ENCODE measurements around the gene LAMC3. TPM values are rescaled to one million over a fixed set of nuclear protein-coding genes. Genes with fewer than 3 reads are reported as not detected.
"Not testable (repeated sequence)": the region's sequence is repeated elsewhere in the genome, so short reads cannot be mapped to it uniquely, and the experiment has no call there.

The LAMC3 gene
- polyA plus RNA-seq, 6 donors from 2014 or later: 0.17 TPM; not detected in 5

DNA sequence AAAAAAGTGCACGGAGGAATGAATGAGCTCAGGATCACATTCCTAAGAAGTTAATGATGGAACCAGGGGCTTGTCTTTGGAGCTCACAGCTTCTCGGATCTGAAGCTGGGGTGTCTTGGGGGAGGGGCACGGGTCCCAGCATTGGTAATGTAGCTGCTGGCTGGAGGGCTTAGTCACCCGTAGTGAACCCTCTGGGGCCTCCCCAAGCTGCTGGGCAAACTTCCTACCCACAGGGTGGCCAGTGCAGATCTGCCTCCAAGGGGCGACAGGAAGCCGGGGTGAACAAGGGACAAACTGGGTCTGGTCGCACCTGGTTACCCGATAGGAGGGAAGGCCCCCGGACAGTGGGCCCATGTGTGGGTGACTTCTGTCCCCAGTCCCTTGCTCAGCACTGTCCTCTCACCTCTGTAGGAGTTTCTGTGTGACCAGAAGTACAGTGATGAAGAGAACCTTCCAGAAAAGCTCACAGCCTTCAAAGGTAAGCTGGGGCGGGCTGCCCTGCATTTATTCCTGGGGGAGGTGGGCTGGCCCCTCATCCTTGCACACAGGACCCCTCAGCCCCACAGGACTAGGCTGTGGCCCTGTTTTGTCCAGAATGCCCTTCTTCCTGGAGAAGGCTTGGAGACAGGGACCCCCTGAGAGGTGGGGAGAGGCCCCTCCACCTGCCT lies 102.3 kb downstream of the LAMC3 start:
- H3K27me3 Mint-ChIP-seq: peaks cover 4 to 38% (median 23%) of the 10 kb centered on the region in 3 donors
- H3K4me3 Mint-ChIP-seq: no peak overlapping the region
- H3K36me3 Mint-ChIP-seq: no peaks in the 10 kb centered on the region
- no peak for DNase-seq
- ATAC-seq (ENCODE audit: low read depth in 2 of 2): no peak
- no peaks in the 10 kb centered on the region for H3K4me1 Mint-ChIP-seq
- no peak overlapping the region for H3K27ac Mint-ChIP-seq
- no peaks in the 10 kb centered on the region for H3K9me3 Mint-ChIP-seq

DNA sequence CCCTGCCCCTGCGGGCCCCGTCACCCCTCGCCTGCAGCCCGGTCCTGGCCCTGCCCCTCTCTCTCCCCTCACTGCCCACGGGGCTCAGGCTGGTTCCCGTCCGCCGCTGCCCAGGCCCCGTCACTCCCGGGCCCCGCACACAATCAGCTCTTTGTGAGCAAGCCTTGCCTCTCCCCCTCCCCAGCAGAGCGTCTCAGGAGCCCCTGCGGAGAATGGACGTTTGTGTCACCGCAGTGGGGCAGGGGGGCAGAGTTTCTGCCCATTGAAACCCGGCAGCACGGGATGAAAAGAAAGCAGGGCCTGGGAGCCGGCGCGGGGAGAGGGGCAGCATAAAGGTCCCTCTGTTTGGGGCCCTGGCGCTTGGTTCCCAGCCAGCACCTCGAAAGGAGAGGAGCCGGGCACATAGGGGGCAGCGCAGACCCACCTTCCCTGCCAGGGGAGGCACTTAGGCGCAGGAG lies 102.9 kb downstream of the LAMC3 start:
- no peak overlapping the region for H3K27ac Mint-ChIP-seq
- H3K27me3 Mint-ChIP-seq: peaks cover 4 to 32% (median 22%) of the 10 kb centered on the region in 3 donors
- ATAC-seq (ENCODE audit: low read depth in 2 of 2) (no peak), DNase-seq (no peak)
- no peaks in the 10 kb centered on the region for H3K36me3 Mint-ChIP-seq
- no peaks in the 10 kb centered on the region for H3K9me3 Mint-ChIP-seq
- no peaks in the 10 kb centered on the region for H3K4me1 Mint-ChIP-seq
- no peak overlapping the region for H3K4me3 Mint-ChIP-seq

DNA sequence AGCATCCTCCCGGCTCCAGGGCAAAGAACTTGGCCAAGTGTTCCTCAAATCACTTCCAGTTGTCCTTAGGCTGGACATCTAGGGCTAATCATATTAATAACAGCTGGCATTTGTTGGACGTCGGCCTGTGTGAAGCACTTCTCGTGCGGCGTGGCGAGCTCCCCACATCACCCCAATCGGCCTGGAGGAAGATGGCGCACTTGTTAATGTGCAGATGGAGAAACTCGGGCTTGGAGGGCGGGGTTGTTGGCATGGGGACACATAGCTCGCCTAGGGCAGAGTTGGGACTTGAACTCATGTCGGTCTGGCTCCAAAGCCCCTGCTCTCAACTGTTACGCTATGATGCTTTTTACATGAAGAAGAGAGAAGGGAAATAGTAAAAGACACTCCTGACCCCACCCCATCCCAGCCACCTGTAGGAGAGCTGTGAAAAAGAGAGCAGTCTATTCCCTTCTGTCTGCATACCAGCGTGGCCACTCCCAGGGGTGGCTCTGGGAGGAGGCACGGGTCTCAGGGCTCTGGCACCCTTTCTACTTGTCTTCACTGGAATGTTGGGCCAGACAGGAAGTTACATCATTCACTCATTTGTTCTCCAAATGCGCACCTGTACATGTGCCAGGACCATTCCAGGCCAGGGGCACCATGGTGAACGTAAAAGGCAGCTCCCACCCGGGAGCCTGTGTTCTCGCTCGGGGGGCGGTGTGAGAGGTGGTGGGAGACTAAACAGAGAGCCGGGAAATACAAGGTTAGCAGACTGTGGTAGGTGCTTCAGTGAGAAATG lies 103.6 kb downstream of the LAMC3 start:
- no peaks in the 10 kb centered on the region for H3K4me1 Mint-ChIP-seq
- H3K9me3 Mint-ChIP-seq: no peaks in the 10 kb centered on the region
- H3K4me3 Mint-ChIP-seq: no peak overlapping the region
- DNase-seq: no peak
- no peak for ATAC-seq (ENCODE audit: low read depth in 2 of 2)
- peaks cover 7 to 29% (median 27%) of the 10 kb centered on the region in 3 donors for H3K27me3 Mint-ChIP-seq
- no peak overlapping the region for H3K27ac Mint-ChIP-seq
- H3K36me3 Mint-ChIP-seq: no peaks in the 10 kb centered on the region

DNA sequence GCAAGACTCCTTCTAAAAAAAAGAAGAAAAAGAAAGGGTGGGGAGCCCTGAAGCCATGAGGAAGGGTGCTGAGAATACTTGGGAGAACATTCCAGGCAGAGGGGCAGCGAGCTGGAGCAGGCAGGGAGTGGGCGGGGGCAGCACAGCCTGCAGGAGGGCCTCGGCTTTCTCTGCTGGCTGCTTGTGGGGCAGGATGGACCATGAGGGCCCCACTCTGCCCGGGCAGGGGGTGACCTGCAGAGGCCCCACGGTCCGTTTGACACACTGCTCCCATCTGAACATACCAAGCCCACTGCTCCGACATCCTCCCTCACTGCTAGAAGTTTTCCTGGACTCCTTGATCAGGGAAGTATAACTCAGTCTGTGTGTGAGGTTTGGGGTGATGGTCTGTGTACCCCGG lies 104.7 kb downstream of the LAMC3 start:
- Mint-ChIP-seq H3K27me3 (peaks cover 12 to 34% (median 32%) of the 10 kb centered on the region in 3 donors), H3K27ac (no peak overlapping the region)
- ATAC-seq (ENCODE audit: low read depth in 2 of 2): no peak

DNA sequence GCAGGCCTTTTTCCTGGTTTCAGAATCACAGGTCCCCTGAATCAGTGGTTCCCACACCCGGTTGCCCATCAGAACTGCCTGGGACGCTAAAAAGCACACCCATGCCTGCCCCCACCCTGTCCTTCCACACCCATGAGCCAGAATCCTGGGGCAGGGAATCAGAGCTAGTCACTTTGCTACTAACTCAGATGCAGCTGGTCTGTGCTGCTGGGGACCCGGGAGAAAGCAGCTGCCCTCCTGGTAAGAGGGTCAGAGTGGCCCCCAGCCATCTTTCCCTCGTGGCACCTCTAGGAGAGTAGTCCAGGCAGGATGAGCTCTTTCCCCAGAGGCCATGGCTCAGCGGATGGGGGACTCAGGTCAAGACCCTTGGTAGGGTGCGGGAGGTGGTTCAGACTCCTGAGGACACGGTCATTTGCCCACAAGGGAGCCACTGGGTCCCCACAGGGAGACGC lies 105.1 kb downstream of the LAMC3 start:
- Mint-ChIP-seq H3K36me3 (no peaks in the 10 kb centered on the region), H3K27ac (no peak overlapping the region), H3K27me3 (peaks cover 8 to 34% (median 32%) of the 10 kb centered on the region in 3 donors), H3K9me3 (no peaks in the 10 kb centered on the region), H3K4me3 (no peak overlapping the region), H3K4me1 (no peaks in the 10 kb centered on the region)
- ATAC-seq (ENCODE audit: low read depth in 2 of 2) (no peak), DNase-seq (no peak)

More for the DNA sequence above, 104.7 kb downstream of the LAMC3 start:
- no peaks in the 10 kb centered on the region for H3K9me3 Mint-ChIP-seq
- H3K36me3 Mint-ChIP-seq: no peaks in the 10 kb centered on the region
- no peaks in the 10 kb centered on the region for H3K4me1 Mint-ChIP-seq
- no peak for DNase-seq
- no peak overlapping the region for H3K4me3 Mint-ChIP-seq

DNA sequence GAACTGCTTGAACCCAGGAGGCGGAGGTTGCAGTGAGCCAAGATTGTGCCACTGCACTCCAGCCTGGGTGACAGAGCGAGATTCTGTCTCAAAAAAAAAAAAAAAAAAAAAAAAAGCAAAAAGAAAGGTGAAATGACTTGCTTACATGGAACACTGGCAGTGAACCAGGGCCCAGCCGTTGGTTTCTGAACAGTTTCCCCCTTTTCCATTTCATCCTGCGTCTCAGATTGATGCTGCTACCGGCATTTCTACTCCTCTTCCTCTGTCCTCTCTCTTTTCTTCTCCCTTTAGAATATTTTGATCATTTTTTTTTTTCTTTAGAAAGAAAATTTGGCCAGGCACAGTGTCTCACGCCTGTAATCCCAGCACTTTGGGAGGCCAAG lies 106.4 kb downstream of the LAMC3 start:
- H3K4me1 Mint-ChIP-seq; H3K9me3 Mint-ChIP-seq; H3K27ac Mint-ChIP-seq; DNase-seq; H3K4me3 Mint-ChIP-seq; ATAC-seq (ENCODE audit: low read depth in 2 of 2); H3K36me3 Mint-ChIP-seq: not testable (repeated sequence)
- peaks cover 8 to 41% (median 38%) of the 10 kb centered on the region in 3 donors for H3K27me3 Mint-ChIP-seq

DNA sequence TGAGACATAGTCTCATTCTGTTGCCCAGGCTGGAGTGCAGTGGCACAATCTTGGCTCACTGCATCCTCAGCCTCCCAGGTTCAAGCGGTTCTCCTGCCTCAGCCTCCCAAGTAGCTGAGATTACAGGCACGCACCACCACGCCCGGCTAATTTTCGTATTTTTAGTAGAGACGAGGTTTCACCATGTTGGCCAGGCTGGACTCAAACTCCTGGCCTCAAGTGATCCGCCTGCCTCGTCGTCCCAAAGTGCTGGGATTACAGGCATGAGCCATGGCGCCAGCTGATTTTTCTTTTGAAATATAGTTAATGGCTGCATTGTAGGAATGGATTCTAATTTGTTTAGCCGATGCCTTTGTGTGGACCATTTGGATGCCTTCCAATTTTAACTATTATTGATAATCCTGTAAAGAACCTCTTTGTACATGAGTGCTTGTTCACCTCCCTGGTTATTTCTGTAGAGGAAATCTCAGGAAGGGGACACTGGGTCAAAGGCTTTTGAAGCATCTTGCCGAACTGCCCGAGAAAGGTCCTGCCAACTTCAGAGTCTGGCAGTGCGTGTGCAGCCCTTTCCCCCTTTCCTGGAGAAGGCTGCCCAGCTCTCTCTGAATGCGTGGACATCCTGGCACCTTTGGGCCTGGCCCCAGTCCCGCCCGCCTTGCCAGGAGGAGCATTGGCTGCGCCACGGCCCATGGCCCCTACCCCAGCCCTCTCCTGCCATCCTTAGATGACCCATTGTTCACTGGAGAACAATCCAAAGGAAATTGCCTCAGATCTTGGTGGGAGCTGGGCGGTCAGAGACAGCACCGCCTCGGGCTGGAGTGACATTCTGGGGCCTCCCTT lies 107.5 kb downstream of the LAMC3 start:
- no peak overlapping the region for H3K4me3 Mint-ChIP-seq
- no peak for ATAC-seq (ENCODE audit: low read depth in 2 of 2)

DNA sequence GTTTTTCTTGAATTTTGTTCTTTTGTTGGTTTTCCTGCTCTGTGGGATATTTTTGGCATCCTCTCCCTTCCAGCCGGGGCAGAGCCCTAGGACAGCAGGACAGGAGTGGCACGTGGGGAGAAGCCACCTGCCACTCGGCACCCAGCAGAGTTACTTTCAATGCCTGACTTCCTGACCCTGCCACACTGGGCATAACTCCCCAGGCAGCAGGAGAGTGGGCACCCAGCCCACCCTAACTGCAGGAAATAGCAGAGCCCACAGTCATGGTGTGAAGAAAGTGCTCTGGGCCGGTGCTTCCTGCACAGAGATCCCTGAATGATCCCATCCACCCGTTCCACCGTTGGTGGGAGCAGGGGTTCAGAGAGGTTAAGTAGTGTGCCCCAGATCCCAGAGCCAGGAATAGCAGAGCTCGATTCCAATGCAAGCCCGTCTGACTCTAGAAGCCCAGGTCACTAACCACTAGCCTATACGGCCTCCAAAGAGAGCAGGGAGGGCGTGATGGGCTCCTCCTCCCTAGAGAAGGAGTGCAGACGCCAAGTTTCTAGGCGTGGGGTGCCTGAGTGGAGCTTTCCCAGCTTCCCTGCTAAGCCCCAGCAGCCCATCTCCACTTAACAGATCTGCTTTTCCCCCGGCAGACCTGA lies 108.3 kb downstream of the LAMC3 start:
- no peaks in the 10 kb centered on the region for H3K36me3 Mint-ChIP-seq
- no peak overlapping the region for H3K4me3 Mint-ChIP-seq
- H3K4me1 Mint-ChIP-seq: no peaks in the 10 kb centered on the region
- DNase-seq (no peak), ATAC-seq (ENCODE audit: low read depth in 2 of 2) (no peak)
- no peaks in the 10 kb centered on the region for H3K9me3 Mint-ChIP-seq
- no peak overlapping the region for H3K27ac Mint-ChIP-seq
- H3K27me3 Mint-ChIP-seq: peaks cover 8 to 41% (median 41%) of the 10 kb centered on the region in 3 donors

More for the DNA sequence above, 107.5 kb downstream of the LAMC3 start:
- Mint-ChIP-seq H3K36me3 (no peaks in the 10 kb centered on the region), H3K9me3 (no peaks in the 10 kb centered on the region), H3K27me3 (peaks cover 8 to 43% (median 41%) of the 10 kb centered on the region in 3 donors), H3K27ac (no peak overlapping the region), H3K4me1 (no peaks in the 10 kb centered on the region)
- no peak for DNase-seq

DNA sequence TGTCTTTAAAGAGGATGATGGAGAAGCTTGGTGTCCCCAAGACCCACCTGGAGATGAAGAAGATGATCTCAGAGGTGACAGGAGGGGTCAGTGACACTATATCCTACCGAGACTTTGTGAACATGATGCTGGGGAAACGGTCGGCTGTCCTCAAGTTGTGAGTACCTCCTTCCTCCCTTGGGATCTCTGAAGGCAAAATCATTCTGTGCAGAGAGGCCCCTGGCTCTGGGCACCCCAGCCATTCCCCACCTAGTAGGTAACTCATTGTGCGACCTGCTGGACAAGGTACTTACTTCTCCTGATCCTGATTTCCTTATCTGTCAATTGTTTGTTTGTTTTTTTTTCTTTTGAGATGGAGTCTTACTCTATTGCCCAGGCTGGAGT lies 108.8 kb downstream of the LAMC3 start:
- H3K36me3 Mint-ChIP-seq: no peaks in the 10 kb centered on the region
- peaks cover 8 to 36% (median 36%) of the 10 kb centered on the region in 3 donors for H3K27me3 Mint-ChIP-seq
- no peak for DNase-seq
- ATAC-seq (ENCODE audit: low read depth in 2 of 2): no peak
- H3K4me1 Mint-ChIP-seq: no peaks in the 10 kb centered on the region
- H3K4me3 Mint-ChIP-seq: no peak overlapping the region
- H3K27ac Mint-ChIP-seq: no peak overlapping the region
- no peaks in the 10 kb centered on the region for H3K9me3 Mint-ChIP-seq

DNA sequence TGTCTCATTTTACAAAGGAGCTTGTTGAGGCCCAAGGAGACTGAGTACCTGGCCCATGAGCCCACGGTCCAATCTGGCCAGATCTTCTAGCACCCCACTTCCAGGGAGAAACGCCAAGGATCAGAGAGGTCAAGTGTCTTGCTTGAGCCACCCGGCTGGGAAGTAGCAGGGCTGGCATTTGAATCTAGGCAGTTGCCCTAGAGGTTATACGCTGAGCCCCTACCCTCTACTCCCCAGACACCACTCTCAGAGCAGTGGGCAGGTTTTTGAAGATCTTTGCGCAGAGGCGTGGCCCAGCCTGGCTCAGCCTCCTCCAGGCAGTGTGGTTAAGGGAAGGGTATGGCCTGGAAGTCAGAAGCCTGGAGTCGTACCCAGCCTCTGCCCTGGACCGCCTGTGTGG lies 110.6 kb downstream of the LAMC3 start:
- H3K36me3 Mint-ChIP-seq: no peaks in the 10 kb centered on the region
- H3K9me3 Mint-ChIP-seq: no peaks in the 10 kb centered on the region
- DNase-seq (no peak), ATAC-seq (ENCODE audit: low read depth in 2 of 2) (no peak)
- H3K27ac Mint-ChIP-seq: no peak overlapping the region
- H3K27me3 Mint-ChIP-seq: peaks cover 8 to 23% (median 18%) of the 10 kb centered on the region in 3 donors
- no peak overlapping the region for H3K4me3 Mint-ChIP-seq
- H3K4me1 Mint-ChIP-seq: peaks cover 0 to 1% (median under 1%) of the 10 kb centered on the region in 3 donors

DNA sequence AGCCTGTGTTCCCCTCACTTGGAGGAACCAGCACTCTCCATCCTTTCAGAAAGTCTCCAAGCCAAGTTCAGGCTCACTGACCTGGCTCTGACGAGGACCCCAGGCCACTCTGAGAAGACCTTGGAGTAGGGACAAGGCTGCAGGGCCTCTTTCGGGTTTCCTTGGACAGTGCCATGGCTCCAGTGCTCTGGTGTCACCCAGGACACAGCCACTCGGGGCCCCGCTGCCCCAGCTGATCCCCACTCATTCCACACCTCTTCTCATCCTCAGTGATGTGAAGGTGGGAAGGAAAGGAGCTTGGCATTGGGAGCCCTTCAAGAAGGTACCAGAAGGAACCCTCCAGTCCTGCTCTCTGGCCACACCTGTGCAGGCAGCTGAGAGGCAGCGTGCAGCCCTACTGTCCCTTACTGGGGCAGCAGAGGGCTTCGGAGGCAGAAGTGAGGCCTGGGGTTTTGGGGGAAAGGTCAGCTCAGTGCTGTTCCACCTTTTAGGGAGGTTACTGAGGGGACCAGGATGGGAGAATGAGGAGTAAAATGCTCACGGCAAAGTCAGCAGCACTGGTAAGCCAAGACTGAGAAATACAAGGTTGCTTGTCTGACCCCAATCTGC lies 111.8 kb downstream of the LAMC3 start:
- H3K27ac Mint-ChIP-seq: no peak overlapping the region
- no peaks in the 10 kb centered on the region for H3K36me3 Mint-ChIP-seq
- H3K27me3 Mint-ChIP-seq: peaks cover 8 to 23% (median 17%) of the 10 kb centered on the region in 3 donors
- H3K4me1 Mint-ChIP-seq: peaks cover 9 to 11% (median 10%) of the 10 kb centered on the region in 3 donors
- H3K4me3 Mint-ChIP-seq: no peak overlapping the region
- DNase-seq (no peak), ATAC-seq (ENCODE audit: low read depth in 2 of 2) (no peak)
- H3K9me3 Mint-ChIP-seq: no peaks in the 10 kb centered on the region

DNA sequence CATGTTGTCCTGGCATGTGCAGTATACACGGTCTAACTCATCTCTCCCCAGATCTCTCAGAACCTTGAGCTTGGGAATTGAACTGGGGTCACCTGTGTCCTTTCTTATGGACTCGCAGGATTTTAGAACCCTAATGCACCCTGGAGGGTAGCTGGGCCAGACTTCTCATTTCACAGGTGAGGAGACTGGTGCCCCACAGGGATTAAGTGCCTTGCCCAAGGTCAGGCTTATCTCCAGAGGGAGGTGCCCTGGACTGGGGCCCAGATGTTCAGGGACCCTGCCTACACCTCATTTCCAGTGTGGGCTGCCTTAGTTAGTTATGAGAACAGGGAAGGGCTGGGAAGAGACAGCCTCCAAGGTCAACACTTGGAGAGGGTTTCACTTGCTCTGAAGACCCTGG lies 112.4 kb downstream of the LAMC3 start:
- ATAC-seq (ENCODE audit: low read depth in 2 of 2) (no peak), DNase-seq (no peak)
- H3K27ac Mint-ChIP-seq: no peak overlapping the region
- peaks cover 13 to 17% (median 16%) of the 10 kb centered on the region in 3 donors for H3K4me1 Mint-ChIP-seq
- H3K9me3 Mint-ChIP-seq: no peaks in the 10 kb centered on the region
- peaks cover 8 to 23% (median 17%) of the 10 kb centered on the region in 3 donors for H3K27me3 Mint-ChIP-seq
- H3K4me3 Mint-ChIP-seq: peak overlapping the region in 1 of 8 donors; percentile 63
- no peaks in the 10 kb centered on the region for H3K36me3 Mint-ChIP-seq
